Astrocyte of the hippocampus (primary cell): ENCODE results near the gene CEP135.
"Not testable (repeated sequence)": the region's sequence is repeated elsewhere in the genome, so short reads cannot be mapped to it uniquely, and the experiment has no call there.

Experiments used
- DNase-seq: peaks from one replicate; pipeline ENCODE4 v3.0.0; 2011; ENCODE audit warnings: low read depth, low spot score

Gene CEP135

GRCh38 chr4:55939421-55939820, 9.3 kb upstream of the CEP135 start:
- DNase-seq = no peak

DNA sequence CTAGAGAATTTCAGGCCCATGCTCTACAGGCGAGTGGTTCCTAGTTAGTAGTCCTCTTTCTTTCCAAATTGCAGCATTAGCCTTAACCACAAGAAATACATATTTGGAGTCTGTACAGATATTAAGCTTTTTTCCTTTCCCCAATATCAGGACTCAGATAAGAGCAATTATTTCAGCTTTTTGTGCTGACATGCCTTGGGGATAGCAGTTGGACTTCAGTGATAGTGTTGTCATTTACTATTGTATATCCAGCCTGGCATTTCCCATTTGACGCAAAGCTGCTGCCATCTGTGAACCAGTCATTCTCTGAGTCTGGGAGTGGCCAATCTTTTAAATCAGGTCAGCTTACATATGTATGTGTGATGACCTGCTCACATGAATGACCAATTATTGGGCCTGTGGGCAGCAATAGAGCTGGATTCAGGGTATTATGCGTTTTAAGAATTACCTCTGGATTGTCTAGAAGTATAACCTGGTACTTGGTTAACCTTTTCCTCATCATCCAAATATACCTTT, 6.8 kb upstream of the CEP135 start:
- no peak for DNase-seq

- no peak for DNase-seq
These were observed 1.4 kb upstream of the CEP135 start for GRCh38 chr4:55947254-55947882.

- peak; percentile 83 for DNase-seq
These were observed 626 bp upstream of the CEP135 start for GRCh38 chr4:55947912-55948725.

GRCh38 chr4:55949482-55949802, 697 bp downstream of the CEP135 start:
- no peak for DNase-seq

GRCh38 chr4:55951191-55951922, 2.6 kb downstream of the CEP135 start:
- DNase-seq = no peak

- DNase-seq = no peak
These were observed 7.0 kb downstream of the CEP135 start for GRCh38 chr4:55955710-55956109.

- DNase-seq = no peak
These were observed 10.9 kb downstream of the CEP135 start for GRCh38 chr4:55959655-55960054.

- no peak for DNase-seq
These were observed 15.3 kb downstream of the CEP135 start for GRCh38 chr4:55964046-55964445.

GRCh38 chr4:55965585-55965984, 16.8 kb downstream of the CEP135 start:
- DNase-seq = no peak

DNA sequence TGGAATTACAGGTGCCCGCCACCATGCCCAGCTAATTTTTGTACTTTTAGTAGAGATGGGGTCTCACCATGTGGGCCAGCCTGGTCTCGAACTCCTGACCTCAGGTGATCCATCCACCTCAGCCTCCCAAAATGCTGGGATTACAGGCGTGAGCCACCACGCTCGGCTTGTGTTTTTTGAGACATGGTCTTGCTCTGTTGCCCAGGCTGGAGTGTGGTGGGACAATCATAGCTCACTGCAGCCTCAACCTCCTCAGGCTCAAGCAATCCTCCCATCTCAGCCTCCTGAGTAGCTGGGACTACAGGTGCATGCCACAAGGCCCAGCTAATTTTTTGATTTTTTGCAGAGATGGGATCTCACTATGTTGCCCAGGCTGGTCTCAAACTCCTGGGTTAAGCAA, 17.6 kb downstream of the CEP135 start:
- DNase-seq = not testable (repeated sequence)

DNA sequence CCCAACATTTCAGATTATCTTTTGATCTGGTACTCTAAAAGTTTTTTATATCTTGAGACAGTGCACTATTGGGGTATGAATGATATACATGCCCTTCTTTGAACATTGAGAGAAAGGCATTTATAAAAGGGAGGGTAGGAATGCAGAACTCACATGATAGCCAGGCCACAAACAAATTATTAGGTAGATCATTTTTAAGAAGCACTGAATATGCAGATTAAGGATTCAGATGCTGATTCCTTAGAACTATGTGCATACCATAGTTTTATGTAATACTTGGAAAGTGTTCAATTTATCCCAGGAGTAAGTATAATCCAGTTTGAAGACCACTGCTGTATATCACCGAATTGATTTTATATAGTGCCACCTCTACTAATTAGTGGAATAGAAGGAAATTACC, 18.6 kb downstream of the CEP135 start:
- no peak for DNase-seq

DNA sequence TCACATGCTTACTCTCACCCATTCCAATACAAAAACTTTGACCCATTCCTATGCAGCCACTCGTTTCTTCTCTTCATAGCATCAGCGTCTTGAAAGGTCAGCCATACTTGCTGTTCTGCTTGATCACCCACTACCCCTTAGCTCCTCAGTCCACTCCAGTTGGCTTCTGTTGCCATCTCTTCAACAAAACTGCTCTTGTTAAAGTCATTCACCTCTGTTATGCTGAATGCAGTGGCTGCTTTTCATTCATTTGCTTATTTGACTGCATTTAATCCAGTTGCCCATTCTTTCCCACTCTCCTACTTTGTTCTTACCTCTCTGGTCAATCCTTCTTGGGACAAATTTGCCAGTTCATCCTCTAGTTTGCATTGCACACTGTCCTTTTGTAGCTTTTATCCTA, 24.9 kb downstream of the CEP135 start:
- no peak for DNase-seq

DNA sequence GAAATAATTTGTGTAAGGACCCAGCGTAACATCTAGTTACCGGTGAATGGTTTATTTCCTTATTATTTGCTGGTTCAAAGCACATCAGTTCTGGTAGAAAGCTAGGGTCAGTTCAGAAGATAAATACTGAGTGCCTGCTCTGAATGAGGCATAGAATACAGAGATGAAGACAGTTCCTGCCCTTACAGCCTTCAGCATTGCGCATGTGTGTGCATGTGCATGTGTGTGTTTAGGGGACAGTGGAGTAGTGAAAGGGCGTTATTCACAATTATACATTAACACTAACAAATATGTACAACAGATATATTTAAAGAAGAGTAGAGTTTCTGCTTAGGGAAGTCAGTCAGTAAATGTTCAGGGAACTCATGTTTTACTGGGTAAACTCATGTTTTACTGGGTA, 29.1 kb downstream of the CEP135 start:
- no peak for DNase-seq

DNA sequence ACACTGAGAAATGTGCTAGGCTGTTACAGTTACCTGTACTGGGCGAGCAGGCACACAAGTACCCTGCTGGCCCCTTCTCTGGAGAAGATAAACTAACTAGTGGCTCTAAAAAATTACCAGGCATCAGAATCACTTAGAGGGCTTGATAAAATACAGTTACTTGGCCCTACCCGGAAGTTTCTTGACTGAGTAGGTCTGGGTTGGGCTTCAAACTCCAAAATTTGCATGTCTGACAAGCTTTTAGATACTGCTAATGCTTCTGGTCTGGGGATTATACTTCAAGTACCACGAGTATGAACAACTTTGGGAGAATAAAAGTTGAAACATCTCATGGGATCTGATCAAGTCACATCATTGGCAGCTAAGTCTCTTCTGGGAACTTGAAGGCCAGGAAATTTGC, 30.8 kb downstream of the CEP135 start:
- no peak for DNase-seq

- no peak for DNase-seq
These were observed 32.0 kb downstream of the CEP135 start for GRCh38 chr4:55980725-55981124.

GRCh38 chr4:55982976-55983375, 34.2 kb downstream of the CEP135 start:
- DNase-seq = no peak

DNA sequence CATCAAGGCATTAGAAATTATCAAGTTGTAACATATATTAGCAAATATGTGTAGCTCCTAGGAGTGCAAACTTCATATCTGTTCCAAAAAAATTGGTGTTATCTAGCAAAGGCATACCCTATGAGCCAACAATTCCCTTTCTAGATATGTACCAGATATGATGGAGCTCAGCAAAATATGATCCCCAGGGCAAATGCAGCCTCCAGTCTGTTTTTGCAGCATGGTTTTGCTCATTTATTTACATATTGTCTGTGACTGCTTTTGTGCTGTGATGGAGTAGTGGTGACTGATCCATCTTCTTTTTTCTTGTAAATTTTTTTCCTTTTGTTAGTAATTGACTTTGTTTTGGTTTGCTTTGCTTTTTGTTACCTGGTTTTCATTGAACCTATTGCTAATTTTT, 41.0 kb downstream of the CEP135 start:
- DNase-seq = no peak

DNA sequence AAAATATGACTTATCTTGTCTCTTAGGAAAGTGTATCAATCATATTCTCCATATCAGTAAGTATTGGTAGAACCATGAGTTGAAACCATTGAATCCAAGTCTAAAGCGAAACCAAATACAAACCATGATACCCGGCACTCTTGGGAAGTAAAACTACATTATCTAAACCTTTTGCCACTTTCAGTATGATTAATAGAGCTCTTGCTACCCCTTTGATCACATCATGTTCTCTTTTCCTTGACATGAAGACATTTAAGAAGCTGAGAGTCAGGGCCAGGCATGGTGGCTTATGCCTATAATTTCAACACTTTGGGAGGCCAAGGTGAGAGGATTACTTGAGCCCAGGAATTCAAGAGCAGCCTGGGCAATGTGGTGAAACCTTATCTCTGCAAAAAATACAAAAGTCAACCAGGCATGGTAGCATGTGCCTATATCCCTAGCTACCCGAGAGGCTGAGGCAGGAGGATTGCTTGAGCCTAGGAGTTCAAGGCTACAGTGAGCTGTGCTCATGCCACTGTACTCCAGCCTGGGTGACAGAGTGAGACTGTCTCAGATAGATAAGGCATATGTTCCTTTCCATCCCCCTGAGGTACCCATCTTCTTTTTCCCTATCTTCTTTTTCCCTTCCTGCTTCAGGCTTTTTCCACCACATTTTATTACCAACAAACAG, 45.4 kb downstream of the CEP135 start:
- no peak for DNase-seq

- DNase-seq = no peak
These were observed 47.9 kb downstream of the CEP135 start for GRCh38 chr4:55996646-55997045.

DNA sequence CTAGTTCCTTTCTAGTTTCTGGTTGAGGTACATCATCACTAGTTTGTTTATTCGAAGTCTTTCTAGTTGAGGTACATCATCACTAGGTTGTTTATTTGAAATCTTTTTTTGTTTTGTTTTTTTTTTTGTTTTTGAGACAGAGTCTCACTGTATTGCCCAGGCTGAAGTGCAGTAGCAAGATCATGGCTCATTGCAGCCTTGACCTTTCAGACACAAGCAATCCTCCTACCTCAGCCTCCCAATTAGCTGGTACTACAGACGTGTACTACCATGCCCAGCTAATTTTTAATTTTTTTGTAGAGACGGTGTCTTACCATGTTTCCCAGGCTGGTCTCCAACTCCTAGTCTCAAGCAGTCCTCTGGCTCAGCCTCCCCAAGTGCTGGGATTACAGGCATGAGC, 54.9 kb downstream of the CEP135 start:
- no peak for DNase-seq

DNA sequence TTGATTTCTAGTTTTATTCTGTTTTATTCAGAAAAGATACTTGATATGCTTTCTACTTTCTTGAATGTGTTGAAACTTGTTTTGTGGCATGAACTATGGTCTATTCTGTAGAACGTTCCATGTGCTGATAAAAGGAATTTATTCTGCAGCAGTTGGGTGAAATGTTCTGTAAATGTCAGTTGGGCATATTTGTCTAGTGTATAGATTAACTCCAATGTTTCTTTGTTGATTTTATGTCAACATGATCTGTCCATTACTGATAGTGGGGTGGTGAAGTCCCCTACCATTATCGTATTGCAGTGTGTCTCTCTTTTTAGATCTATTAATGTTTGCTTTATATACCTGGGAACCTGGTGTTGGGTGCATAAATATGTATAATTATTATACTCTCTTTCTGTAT, 55.5 kb downstream of the CEP135 start:
- no peak for DNase-seq
